Common myeloid progenitor, CD34-positive (primary cell): ENCODE data around the gene UBE3D.

Source experiments
- CTCF ChIA-PET: fragments of 350-600 bp; sonication (Branson Sonifier 250); formaldehyde crosslinking; loops from one replicate; lab custom pipeline; 2021; ENCODE audit warnings: antibody characterized with exemption; lab: Charles Lee
- POLR2A ChIA-PET: fragments of 350-600 bp; sonication (Branson Sonifier 250); formaldehyde crosslinking; loops from one replicate; lab custom pipeline; 2021; ENCODE audit warnings: antibody characterized with exemption; lab: Charles Lee
- DNase-seq, 3 donors: peaks; one replicate each; pipeline versions ENCODE4 v3.0.0 to v3.0.0-alpha.2; 2013
- H3K27ac ChIP-seq, 2 experiments: 1 replicate in 1 of 2; 2 replicates in 1 of 2; pipeline ENCODE4 v1.7.0; 2013; ENCODE audit warnings: inconsistent platforms in 2 of 2, low read length in 2 of 2, mild to moderate bottlenecking in 2 of 2, low read depth in 1 of 2, moderate library complexity in 1 of 2; ENCODE audit not compliant: severe bottlenecking in 2 of 2, insufficient read depth in 1 of 2, poor library complexity in 1 of 2
- H3K27me3 ChIP-seq, 5 experiments: replicated peaks in 2 of 5; 1 replicate in 3 of 5; 2 replicates in 2 of 5; pipeline versions ENCODE4 v1.6.1 to v1.7.0; 2013; ENCODE audit warnings: low read length in 4 of 5, mild to moderate bottlenecking in 2 of 5, moderate library complexity in 2 of 5, inconsistent platforms in 1 of 5; ENCODE audit not compliant: insufficient read depth in 5 of 5, control insufficient read depth in 4 of 5
- H3K36me3 ChIP-seq, 4 experiments: 1 replicate in 2 of 4; 2 replicates in 2 of 4; pipeline versions ENCODE4 v1.6.1 to v1.7.0; 2013; ENCODE audit warnings: low read length in 3 of 4, control low read depth in 1 of 4, mild to moderate bottlenecking in 1 of 4; ENCODE audit not compliant: control insufficient read depth in 4 of 4, insufficient read depth in 4 of 4
- H3K4me1 ChIP-seq, 4 experiments: 1 replicate in 3 of 4; 2 replicates in 1 of 4; pipeline versions ENCODE4 v1.6.1 to v1.7.1; 2013; ENCODE audit warnings: low read length in 3 of 4, mild to moderate bottlenecking in 3 of 4, control low read depth in 1 of 4, inconsistent platforms in 1 of 4, moderate library complexity in 1 of 4; ENCODE audit not compliant: control insufficient read depth in 4 of 4, insufficient read depth in 4 of 4; ENCODE audit errors: control extremely low read depth in 1 of 4
- H3K4me3 ChIP-seq, 7 experiments: 1 replicate in 4 of 7; 2 replicates in 3 of 7; pipeline versions ENCODE4 v1.5.1 to v1.7.0; 2013; ENCODE audit warnings: mild to moderate bottlenecking in 7 of 7, low read length in 6 of 7, moderate library complexity in 6 of 7, inconsistent platforms in 2 of 7, low read depth in 2 of 7, control low read depth in 1 of 7; ENCODE audit not compliant: insufficient read depth in 4 of 7, control insufficient read depth in 1 of 7; ENCODE audit errors: extremely low read depth in 1 of 7
- H3K9me3 ChIP-seq, 5 experiments: 1 replicate in 4 of 5; 2 replicates in 1 of 5; pipeline versions ENCODE4 v1.6.1 to v1.7.1; 2013; ENCODE audit warnings: low read length in 4 of 5, mild to moderate bottlenecking in 2 of 5, inconsistent platforms in 1 of 5, low read depth in 1 of 5, moderate library complexity in 1 of 5; ENCODE audit not compliant: control insufficient read depth in 4 of 5, insufficient read depth in 2 of 5; ENCODE audit errors: control extremely low read depth in 1 of 5
- WGBS: methylation state at CpG from one replicate; pipeline ENCODE4 v1.1.5; 2013; ENCODE audit not compliant: insufficient coverage; 5-methylcytosine and 5-hydroxymethylcytosine counted together

UBE3D gene

DNA sequence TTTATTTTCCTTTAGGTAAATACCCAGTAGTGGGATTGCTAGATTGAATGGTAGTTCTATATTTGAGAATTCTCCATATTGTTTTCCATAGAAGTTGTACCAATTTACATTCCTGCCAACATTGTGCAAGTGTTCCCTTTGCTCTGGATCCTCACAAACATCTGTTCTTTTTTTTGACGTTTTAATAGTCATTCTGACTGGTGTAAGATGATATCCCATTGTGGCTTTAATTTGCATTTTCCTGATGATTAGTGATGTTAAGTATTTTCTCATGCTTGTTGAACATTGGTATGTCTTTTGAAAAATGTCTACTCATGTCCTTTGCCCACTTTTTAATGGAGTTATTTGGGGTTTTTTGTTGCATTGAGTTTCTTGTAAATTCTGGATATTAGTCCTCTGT is 85.6 kb downstream of the UBE3D start:
- POLR2A ChIA-PET = no interaction called here
- CTCF ChIA-PET = no interaction called here
- no peaks in the 10 kb centered on the region for H3K36me3 ChIP-seq
- no CpG with 5 or more reads among the region's 1 CpG for WGBS
- H3K27ac ChIP-seq = no peak overlapping the region
- H3K9me3 ChIP-seq = no peaks in the 10 kb centered on the region
- H3K27me3 ChIP-seq = no peaks in the 10 kb centered on the region
- no peaks in the 10 kb centered on the region for H3K4me1 ChIP-seq
- no peak overlapping the region for H3K4me3 ChIP-seq
- no peak for DNase-seq

DNA sequence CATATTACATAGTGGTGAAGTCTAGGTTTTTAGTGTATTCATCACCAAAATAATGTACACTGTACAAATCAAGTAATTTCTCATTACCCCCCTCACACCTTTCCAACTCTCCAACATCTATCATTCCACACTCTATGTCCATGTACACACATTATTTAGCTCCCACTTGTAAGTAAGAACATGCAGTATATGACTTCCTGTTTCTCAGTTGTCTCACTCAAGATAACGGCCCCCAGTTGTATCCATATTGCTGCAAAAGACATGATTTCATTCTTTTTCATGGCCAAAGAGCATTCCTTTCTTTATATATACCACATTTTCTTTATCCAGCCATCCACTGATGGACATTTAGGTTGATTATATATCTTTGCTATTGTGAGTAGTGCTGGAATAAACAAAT is 86.0 kb downstream of the UBE3D start:
- CTCF ChIA-PET = no interaction called here
- Histone ChIP-seq H3K27ac (no peak overlapping the region), H3K27me3 (no peaks in the 10 kb centered on the region), H3K9me3 (no peaks in the 10 kb centered on the region), H3K4me3 (no peak overlapping the region), H3K36me3 (no peaks in the 10 kb centered on the region), H3K4me1 (no peaks in the 10 kb centered on the region)
- no peak for DNase-seq
- POLR2A ChIA-PET = no interaction called here
- 100% methylated on average over 1 of the region's 1 CpG for WGBS

DNA sequence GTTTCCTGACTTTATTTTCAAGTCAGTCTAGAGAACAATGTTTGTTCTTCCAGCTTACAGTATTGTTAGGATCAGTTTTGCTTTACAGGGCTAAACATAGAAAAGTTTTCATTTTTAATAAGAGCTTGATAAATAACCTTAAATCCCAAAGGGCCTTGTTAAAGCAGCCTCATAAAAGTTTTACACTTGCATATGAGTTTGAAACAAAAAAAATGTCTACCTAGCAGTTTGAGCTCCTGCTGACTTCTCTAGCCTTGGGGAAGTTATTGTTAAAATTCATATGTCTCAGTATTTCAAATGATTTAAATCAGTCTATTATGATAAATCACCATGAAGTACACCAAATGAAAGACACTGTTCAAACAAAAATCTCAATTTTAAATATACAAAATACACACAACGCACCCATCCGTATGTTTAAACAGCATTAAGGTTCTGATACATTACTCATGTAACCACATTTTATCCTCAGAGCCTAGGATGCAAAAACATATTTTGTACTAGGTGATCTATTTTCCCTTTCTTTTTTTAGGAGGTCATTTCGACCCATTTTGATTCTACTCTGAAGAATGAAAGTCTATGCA is 87.2 kb downstream of the UBE3D start:
- DNase-seq = no peak
- Histone ChIP-seq H3K27me3 (no peaks in the 10 kb centered on the region), H3K4me3 (no peak overlapping the region), H3K36me3 (no peaks in the 10 kb centered on the region), H3K27ac (no peak overlapping the region), H3K9me3 (no peaks in the 10 kb centered on the region), H3K4me1 (no peaks in the 10 kb centered on the region)
- CTCF ChIA-PET = interaction anchor here (1.0 kb wide), 1 partner anchor 66 kb away, joined by 3 read pairs; no protein-coding TSS in a partner anchor
- POLR2A ChIA-PET = no interaction called here
- WGBS = no CpG with 5 or more reads among the region's 3 CpGs

DNA sequence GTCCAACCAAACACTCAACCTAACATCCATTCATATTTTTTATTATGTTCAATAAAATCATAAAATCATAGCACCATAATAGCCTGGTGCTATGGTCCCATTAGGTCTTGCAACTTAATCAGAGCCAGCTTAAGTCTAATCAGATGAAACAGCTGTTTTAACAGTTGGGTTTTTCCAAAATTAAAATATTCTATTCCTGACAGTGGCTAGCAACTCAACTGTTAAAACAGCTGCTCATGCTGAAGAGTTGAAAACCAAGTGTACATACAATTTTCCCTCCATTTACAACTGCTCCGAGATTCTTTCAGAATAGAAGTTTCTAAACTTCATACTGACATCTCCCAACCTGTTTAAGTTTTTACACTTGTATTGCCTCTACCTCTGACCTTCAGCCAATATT is 89.5 kb downstream of the UBE3D start:
- ChIA-PET POLR2A (no interaction called here), CTCF (interaction anchor here (0.9 kb wide), 1 partner anchor 63 kb away, joined by 3 read pairs; no protein-coding TSS in a partner anchor)
- Histone ChIP-seq H3K27ac (no peak overlapping the region), H3K4me3 (no peak overlapping the region), H3K9me3 (no peaks in the 10 kb centered on the region), H3K36me3 (no peaks in the 10 kb centered on the region), H3K27me3 (no peaks in the 10 kb centered on the region), H3K4me1 (no peaks in the 10 kb centered on the region)
- 100% methylated on average over 1 of the region's 1 CpG for WGBS
- no peak for DNase-seq

DNA sequence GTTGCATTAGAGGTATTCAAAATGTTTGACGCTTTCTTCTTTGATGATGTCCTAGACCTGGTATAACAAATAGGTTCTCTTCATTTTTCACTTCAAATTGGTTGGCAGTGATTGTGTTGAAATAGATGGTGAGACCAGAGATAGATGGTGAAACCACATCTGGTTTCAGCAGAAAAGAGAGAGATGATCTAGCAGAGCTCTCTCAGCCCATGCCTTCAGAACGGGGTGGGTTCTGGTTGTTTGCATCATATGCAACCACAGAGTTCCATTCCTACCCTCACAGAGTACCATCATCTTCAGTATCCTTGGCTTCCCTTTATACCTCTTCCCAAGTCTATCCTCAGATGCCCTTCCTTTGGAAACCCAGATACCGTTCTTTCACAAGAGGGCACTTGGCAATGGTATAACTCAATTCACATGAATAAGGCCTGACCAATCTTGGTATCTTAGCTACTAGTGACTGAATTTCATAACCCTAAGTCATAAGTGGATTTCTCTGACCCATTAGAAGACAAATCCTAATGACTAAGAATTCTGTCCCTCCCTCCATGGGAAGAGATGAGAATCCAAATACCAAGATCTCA is 93.7 kb downstream of the UBE3D start:
- no peak for DNase-seq
- CTCF ChIA-PET = interaction anchor here (1.7 kb wide), 1 partner anchor 8 kb away, joined by 3 read pairs; no protein-coding TSS in a partner anchor

DNA sequence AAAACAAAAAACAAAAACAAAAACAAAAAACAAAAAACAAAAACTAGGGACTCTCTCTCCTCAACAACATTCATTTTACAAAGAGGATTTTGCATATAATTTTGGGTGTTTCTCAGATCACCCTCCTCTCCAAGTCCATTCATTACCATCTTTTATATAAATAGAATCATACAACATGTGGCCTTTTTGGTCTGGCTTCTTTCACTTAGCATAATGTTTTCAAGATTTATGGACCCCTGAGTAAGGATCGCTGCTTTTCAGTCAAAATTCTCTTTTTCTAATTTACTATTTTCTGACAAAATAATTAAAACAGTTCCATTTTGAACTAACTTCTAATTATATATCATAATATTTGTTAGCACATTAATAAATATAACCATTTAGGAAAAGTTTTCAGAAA is 94.8 kb downstream of the UBE3D start:
- ChIA-PET POLR2A (no interaction called here), CTCF (no interaction called here)
- Histone ChIP-seq H3K27me3 (no peaks in the 10 kb centered on the region), H3K9me3 (no peaks in the 10 kb centered on the region), H3K4me3 (no peak overlapping the region), H3K36me3 (no peaks in the 10 kb centered on the region), H3K4me1 (peaks cover 0 to 3% (median 0%) of the 10 kb centered on the region in 4 experiments), H3K27ac (no peak overlapping the region)
- DNase-seq = no peak
- no CpG with 5 or more reads among the region's 1 CpG for WGBS

More for the DNA sequence above, 93.7 kb downstream of the UBE3D start:
- WGBS = 100% methylated on average over 2 of the region's 3 CpGs
- Histone ChIP-seq H3K4me3 (no peak overlapping the region), H3K27me3 (no peaks in the 10 kb centered on the region), H3K36me3 (no peaks in the 10 kb centered on the region), H3K9me3 (no peaks in the 10 kb centered on the region), H3K27ac (no peak overlapping the region), H3K4me1 (peaks cover 0 to 3% (median 0%) of the 10 kb centered on the region in 4 experiments)
- POLR2A ChIA-PET = no interaction called here

DNA sequence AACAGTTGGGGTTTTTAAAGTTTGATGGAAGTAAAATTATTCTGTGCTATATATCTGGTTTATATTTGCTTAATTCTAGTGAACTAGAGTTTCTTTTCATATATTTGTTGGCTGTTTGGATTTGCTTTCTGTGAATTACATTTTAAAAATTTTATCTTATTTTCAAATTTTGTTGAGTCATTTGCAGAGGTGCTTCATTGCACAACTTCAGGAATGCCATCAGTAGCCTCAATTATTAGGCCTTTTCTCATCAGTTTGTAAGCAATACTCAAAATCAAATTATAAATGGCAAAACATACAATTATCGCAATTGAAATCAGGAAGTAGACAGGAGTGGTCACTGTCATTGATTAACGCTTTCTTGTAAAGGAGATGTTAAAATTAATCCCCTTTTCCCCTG is 96.9 kb downstream of the UBE3D start:
- Histone ChIP-seq H3K4me3 (no peak overlapping the region), H3K27ac (no peak overlapping the region), H3K27me3 (no peaks in the 10 kb centered on the region), H3K9me3 (no peaks in the 10 kb centered on the region), H3K4me1 (peaks cover 0 to 3% (median 0%) of the 10 kb centered on the region in 4 experiments), H3K36me3 (no peaks in the 10 kb centered on the region)
- ChIA-PET CTCF (no interaction called here), POLR2A (no interaction called here)
- no CpG with 5 or more reads among the region's 2 CpGs for WGBS
- DNase-seq = no peak
